GM23338 (cell line): ENCODE measurements around the gene VDAC1. TPM values are rescaled to one million over a fixed set of nuclear protein-coding genes. Genes with fewer than 3 reads are reported as not detected.

Experiments used
- ATAC-seq: fragments of 200-7000 bp; cut with Tn5 transposase; 3 replicates; pipeline ENCODE4 v1.9.1; 2020
- DNase-seq: peaks from one replicate; pipeline ENCODE4 v3.0.0-alpha.2; 2015; ENCODE audit warnings: low spot score
- H2AFZ ChIP-seq: fragments of 200-600 bp; sonication (generic); 2 replicates; pipeline ENCODE4 v1.8.0; 2016; ENCODE audit warnings: antibody characterized with exemption, mild to moderate bottlenecking, moderate library complexity
- H3F3A ChIP-seq: fragments of 200-600 bp; sonication (generic); replicated peaks from 2 replicates; pipeline ENCODE4 v1.8.0; 2017; ENCODE audit warnings: antibody characterized with exemption, mixed run types, low read depth
- H3K27ac ChIP-seq: fragments of 200-600 bp; sonication (generic); 2 replicates; pipeline ENCODE4 v1.6.1; 2016; ENCODE audit warnings: low read depth
- H3K27me3 ChIP-seq: fragments of 200-600 bp; sonication (generic); 2 replicates; pipeline ENCODE4 v1.8.0; 2016; ENCODE audit warnings: mild to moderate bottlenecking, mixed run types, moderate library complexity; ENCODE audit not compliant: insufficient read depth
- H3K36me3 ChIP-seq: fragments of 200-600 bp; sonication (generic); 2 replicates; pipeline ENCODE4 v1.8.0; 2016; ENCODE audit warnings: mild to moderate bottlenecking; ENCODE audit not compliant: insufficient read depth
- H3K4me1 ChIP-seq: fragments of 200-600 bp; sonication (generic); 2 replicates; pipeline ENCODE4 v1.8.0; 2016; ENCODE audit warnings: mild to moderate bottlenecking, moderate library complexity; ENCODE audit not compliant: insufficient read depth
- H3K4me2 ChIP-seq: fragments of 200-600 bp; sonication (generic); 2 replicates; pipeline ENCODE4 v1.7.1; 2017; ENCODE audit warnings: mixed run types
- H3K4me3 ChIP-seq: fragments of 200-600 bp; sonication (generic); 2 replicates; pipeline ENCODE4 v1.6.1; 2016; ENCODE audit warnings: mixed run types
- H3K79me2 ChIP-seq: fragments of 200-600 bp; sonication (generic); replicated peaks from 2 replicates; pipeline ENCODE4 v1.8.0; 2017; ENCODE audit warnings: mild to moderate bottlenecking; ENCODE audit not compliant: insufficient read depth
- H3K9me2 ChIP-seq: fragments of 200-600 bp; sonication (generic); 2 replicates; pipeline ENCODE4 v1.8.0; 2017; ENCODE audit not compliant: insufficient read depth
- H4K20me1 ChIP-seq: fragments of 200-600 bp; sonication (generic); replicated peaks from 2 replicates; pipeline ENCODE4 v1.8.0; 2017; ENCODE audit warnings: mild to moderate bottlenecking; ENCODE audit not compliant: insufficient read depth
- H3K27ac Mint-ChIP-seq: 2 replicates; pipeline ENCODE4 v1.8.0; 2020; ENCODE audit warnings: inconsistent platforms, mild to moderate bottlenecking, moderate library complexity, mixed read lengths
- H3K27me3 Mint-ChIP-seq: 3 replicates; pipeline ENCODE4 v1.8.0; 2022; ENCODE audit warnings: low read depth, mild to moderate bottlenecking, moderate library complexity, mixed read lengths, inconsistent platforms; ENCODE audit not compliant: insufficient read depth, poor library complexity
- H3K36me3 Mint-ChIP-seq: 3 replicates; pipeline ENCODE4 v1.8.0; 2021; ENCODE audit warnings: low read depth, mild to moderate bottlenecking, inconsistent platforms, moderate library complexity, mixed read lengths
- H3K4me1 Mint-ChIP-seq: 3 replicates; pipeline ENCODE4 v1.8.0; 2020; ENCODE audit warnings: mild to moderate bottlenecking, inconsistent platforms, mixed read lengths
- H3K4me3 Mint-ChIP-seq: 3 replicates; pipeline ENCODE4 v1.8.0; 2021; ENCODE audit warnings: moderate library complexity, mild to moderate bottlenecking, inconsistent platforms, mixed read lengths
- H3K9me3 Mint-ChIP-seq: 3 replicates; pipeline ENCODE4 v1.8.0; 2020; ENCODE audit warnings: moderate library complexity, mild to moderate bottlenecking, inconsistent platforms, mixed read lengths
- CREB1 ChIP-seq: fragments of 250-450 bp; sonication (Bioruptor Pico); IDR thresholded peaks from 2 replicates; pipeline ENCODE4 v1.5.0; 2020; ENCODE audit warnings: low read depth, mild to moderate bottlenecking, moderate library complexity
- ZNF331 ChIP-seq: fragments of 250-450 bp; sonication (Bioruptor Pico); IDR thresholded peaks from 2 replicates; pipeline ENCODE4 v1.5.0; 2020; ENCODE audit warnings: low read depth, mild to moderate bottlenecking, moderate library complexity
- polyA plus RNA-seq: library from polyadenylated mRNA; unstranded; fragments of >200 nt; fragmentation: Nextera tagmentation; extraction: Ambion mirVana; gene quantifications from 2 replicates; pipeline ENCODE4 v1.2.1, GENCODE V29; 2016
- total RNA-seq: library from RNA; depleted of rRNA; stranded (reverse); fragments of >200 nt; shearing (Covaris generic); gene quantifications from 2 replicates; pipeline ENCODE4 v1.2.3, GENCODE V29; 2014
- TF ChIP-seq, protein P1 (sequence below): fragments of 250-450 bp; sonication (Bioruptor Pico); IDR thresholded peaks from 2 replicates; pipeline ENCODE4 v1.5.0; 2020; ENCODE audit warnings: mild to moderate bottlenecking, moderate library complexity

VDAC1 gene
- total and polyA plus RNA-seq, 2 experiments from 2014 or later, result 300 to 329 TPM

DNA sequence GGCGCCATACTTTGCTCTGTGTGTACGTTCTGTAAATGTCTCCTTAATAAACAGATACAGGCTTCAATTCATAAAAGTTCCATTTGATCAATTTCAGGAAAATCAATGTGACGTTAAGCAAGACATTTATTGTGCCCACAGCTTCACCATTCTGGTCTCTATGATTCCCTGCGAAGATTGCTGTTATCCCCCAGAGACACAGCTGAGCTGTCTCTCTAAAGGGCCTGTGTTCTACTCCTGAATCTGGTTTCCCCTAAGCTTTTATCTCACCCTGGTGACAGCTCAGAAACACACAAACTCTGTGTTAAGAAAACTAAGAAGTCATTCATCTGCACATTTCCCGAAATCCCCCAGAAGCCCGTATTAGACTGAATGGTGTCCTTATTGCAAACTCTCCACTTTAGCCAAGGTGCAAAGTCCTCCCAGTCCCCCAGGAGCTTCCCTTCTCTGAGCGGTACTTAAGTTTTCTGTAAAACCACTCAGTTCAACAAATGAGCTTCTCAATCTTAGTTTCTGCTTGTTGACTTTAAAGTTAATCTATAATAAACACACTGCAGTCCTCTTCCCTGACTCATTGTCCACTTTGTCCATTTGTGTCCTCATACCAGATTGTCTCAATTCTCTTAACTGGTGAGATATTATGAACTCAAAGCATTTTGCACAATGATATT is 35.0 kb downstream of the VDAC1 start:
- Mint-ChIP-seq H3K9me3 (no peaks in the 10 kb centered on the region), H3K36me3 (peaks cover 30% of the 10 kb centered on the region), H3K4me3 (peak overlapping the region; percentile 97), H3K27me3 (peaks cover 14% of the 10 kb centered on the region), H3K27ac (peak overlapping the region; percentile 38; the same call in 1 of the 2 replicates), H3K4me1 (peaks cover 11% of the 10 kb centered on the region; the same call in 2 of the 3 replicates)
- Histone ChIP-seq H3K4me1 (no peaks in the 10 kb centered on the region; the same call in 1 of the 2 replicates), H3K79me2 (peaks cover 32% of the 10 kb centered on the region), H3K27me3 (no peaks in the 10 kb centered on the region), H3F3A (peaks cover 11% of the 10 kb centered on the region; the same call in 1 of the 2 replicates), H3K36me3 (peaks cover 34% of the 10 kb centered on the region), H3K4me2 (no peak overlapping the region), H3K9me2 (no peaks in the 10 kb centered on the region), H3K4me3 (no peak overlapping the region), H2AFZ (no peak overlapping the region), H3K27ac (no peak overlapping the region), H4K20me1 (peaks cover 6% of the 10 kb centered on the region)
- DNase-seq (no peak), ATAC-seq (no peak)
- TF ChIP-seq CREB1 (CRISPR knock-in tag), result no peak
- TF ChIP-seq, protein P1, sequence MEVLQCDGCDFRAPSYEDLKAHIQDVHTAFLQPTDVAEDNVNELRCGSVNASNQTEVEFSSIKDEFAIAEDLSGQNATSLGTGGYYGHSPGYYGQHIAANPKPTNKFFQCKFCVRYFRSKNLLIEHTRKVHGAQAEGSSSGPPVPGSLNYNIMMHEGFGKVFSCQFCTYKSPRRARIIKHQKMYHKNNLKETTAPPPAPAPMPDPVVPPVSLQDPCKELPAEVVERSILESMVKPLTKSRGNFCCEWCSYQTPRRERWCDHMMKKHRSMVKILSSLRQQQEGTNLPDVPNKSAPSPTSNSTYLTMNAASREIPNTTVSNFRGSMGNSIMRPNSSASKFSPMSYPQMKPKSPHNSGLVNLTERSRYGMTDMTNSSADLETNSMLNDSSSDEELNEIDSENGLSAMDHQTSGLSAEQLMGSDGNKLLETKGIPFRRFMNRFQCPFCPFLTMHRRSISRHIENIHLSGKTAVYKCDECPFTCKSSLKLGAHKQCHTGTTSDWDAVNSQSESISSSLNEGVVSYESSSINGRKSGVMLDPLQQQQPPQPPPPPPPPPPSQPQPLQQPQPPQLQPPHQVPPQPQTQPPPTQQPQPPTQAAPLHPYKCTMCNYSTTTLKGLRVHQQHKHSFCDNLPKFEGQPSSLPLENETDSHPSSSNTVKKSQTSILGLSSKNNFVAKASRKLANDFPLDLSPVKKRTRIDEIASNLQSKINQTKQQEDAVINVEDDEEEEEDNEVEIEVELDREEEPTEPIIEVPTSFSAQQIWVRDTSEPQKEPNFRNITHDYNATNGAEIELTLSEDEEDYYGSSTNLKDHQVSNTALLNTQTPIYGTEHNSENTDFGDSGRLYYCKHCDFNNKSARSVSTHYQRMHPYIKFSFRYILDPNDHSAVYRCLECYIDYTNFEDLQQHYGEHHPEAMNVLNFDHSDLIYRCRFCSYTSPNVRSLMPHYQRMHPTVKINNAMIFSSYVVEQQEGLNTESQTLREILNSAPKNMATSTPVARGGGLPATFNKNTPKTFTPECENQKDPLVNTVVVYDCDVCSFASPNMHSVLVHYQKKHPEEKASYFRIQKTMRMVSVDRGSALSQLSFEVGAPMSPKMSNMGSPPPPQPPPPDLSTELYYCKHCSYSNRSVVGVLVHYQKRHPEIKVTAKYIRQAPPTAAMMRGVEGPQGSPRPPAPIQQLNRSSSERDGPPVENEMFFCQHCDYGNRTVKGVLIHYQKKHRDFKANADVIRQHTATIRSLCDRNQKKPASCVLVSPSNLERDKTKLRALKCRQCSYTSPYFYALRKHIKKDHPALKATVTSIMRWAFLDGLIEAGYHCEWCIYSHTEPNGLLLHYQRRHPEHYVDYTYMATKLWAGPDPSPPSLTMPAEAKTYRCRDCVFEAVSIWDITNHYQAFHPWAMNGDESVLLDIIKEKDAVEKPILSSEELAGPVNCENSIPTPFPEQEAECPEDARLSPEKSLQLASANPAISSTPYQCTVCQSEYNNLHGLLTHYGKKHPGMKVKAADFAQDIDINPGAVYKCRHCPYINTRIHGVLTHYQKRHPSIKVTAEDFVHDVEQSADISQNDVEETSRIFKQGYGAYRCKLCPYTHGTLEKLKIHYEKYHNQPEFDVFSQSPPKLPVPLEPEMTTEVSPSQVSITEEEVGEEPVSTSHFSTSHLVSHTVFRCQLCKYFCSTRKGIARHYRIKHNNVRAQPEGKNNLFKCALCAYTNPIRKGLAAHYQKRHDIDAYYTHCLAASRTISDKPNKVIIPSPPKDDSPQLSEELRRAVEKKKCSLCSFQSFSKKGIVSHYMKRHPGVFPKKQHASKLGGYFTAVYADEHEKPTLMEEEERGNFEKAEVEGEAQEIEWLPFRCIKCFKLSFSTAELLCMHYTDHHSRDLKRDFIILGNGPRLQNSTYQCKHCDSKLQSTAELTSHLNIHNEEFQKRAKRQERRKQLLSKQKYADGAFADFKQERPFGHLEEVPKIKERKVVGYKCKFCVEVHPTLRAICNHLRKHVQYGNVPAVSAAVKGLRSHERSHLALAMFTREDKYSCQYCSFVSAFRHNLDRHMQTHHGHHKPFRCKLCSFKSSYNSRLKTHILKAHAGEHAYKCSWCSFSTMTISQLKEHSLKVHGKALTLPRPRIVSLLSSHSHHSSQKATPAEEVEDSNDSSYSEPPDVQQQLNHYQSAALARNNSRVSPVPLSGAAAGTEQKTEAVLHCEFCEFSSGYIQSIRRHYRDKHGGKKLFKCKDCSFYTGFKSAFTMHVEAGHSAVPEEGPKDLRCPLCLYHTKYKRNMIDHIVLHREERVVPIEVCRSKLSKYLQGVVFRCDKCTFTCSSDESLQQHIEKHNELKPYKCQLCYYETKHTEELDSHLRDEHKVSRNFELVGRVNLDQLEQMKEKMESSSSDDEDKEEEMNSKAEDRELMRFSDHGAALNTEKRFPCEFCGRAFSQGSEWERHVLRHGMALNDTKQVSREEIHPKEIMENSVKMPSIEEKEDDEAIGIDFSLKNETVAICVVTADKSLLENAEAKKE (CRISPR knock-in tag), result no peak
- TF ChIP-seq ZNF331 (CRISPR knock-in tag), result no peak
